Panc1 (cell line): Measurements from ENCODE around the gene IVNS1ABP. TPM values are rescaled to one million over a fixed set of nuclear protein-coding genes. Genes with fewer than 3 reads are reported as not detected.

ENCODE experiments used
- ATAC-seq: fragments of 200-7000 bp; cut with Tn5 transposase; 2 replicates; pipeline ENCODE4 v1.9.1; 2020; ENCODE audit warnings: mild to moderate bottlenecking, moderate library complexity
- BruUV-seq: library from RNA; stranded (reverse); fragments of 400-500 nt; replicated peaks from 2 replicates; lab custom pipeline; 2021; lab: Mats Ljungman, UMichigan
- CTCF ChIA-PET: fragments of 300-600 bp; sonication (Branson Sonifier 250); formaldehyde crosslinking; loops from one replicate; lab custom pipeline; 2022; ENCODE audit warnings: antibody characterized with exemption; lab: Charles Lee
- POLR2A ChIA-PET: fragments of 300-600 bp; sonication (Branson Sonifier 250); formaldehyde crosslinking; loops from one replicate; lab custom pipeline; 2022; ENCODE audit warnings: antibody characterized with exemption; lab: Charles Lee
- DNase-seq: peaks from one replicate; pipeline ENCODE4 v3.0.0-alpha.2; 2010; ENCODE audit warnings: low read depth, low spot score
- H3K27ac ChIP-seq: 2 replicates; pipeline ENCODE4 v1.5.1; 2011; ENCODE audit warnings: mild to moderate bottlenecking, low read length, inconsistent platforms
- H3K27me3 ChIP-seq: fragments of 200-500 bp; sonication (Bioruptor generic); 2 replicates; pipeline ENCODE4 v1.6.0; 2014; ENCODE audit warnings: low read length, inconsistent platforms; ENCODE audit not compliant: control insufficient read depth, insufficient read depth
- H3K36me3 ChIP-seq: fragments of 200-500 bp; sonication (Bioruptor generic); 2 replicates; pipeline ENCODE4 v1.5.1; 2014; ENCODE audit warnings: inconsistent platforms, mild to moderate bottlenecking, low read length, moderate library complexity; ENCODE audit not compliant: control insufficient read depth, insufficient read depth
- H3K4me1 ChIP-seq: 2 replicates; pipeline ENCODE4 v1.5.1; 2011; ENCODE audit warnings: inconsistent platforms, mild to moderate bottlenecking, low read length, moderate library complexity; ENCODE audit not compliant: control insufficient read depth, insufficient read depth
- H3K4me3 ChIP-seq, 2 experiments: 2 replicates each; pipeline ENCODE4 v1.5.1; 2011 to 2012; ENCODE audit warnings: low read depth in 2 of 2, low read length in 2 of 2, mild to moderate bottlenecking in 2 of 2, inconsistent platforms in 1 of 2, moderate library complexity in 1 of 2
- H3K9me3 ChIP-seq: fragments of 200-500 bp; sonication (Bioruptor generic); 2 replicates; pipeline ENCODE4 v1.5.1; 2014; ENCODE audit warnings: low read depth, mild to moderate bottlenecking, inconsistent platforms, low read length, moderate library complexity; ENCODE audit not compliant: control insufficient read depth, insufficient read depth
- POLR2AphosphoS5 ChIP-seq: IDR thresholded peaks from 2 replicates; pipeline ENCODE4 v1.6.1; 2012; ENCODE audit warnings: mild to moderate bottlenecking, low read depth, low read length, moderate library complexity
- SIN3A ChIP-seq: IDR thresholded peaks from 2 replicates; pipeline ENCODE4 v1.6.1; 2012; ENCODE audit warnings: low read depth, mild to moderate bottlenecking, low read length, moderate library complexity, borderline replicate concordance; ENCODE audit not compliant: insufficient read depth
- TCF7L2 ChIP-seq: IDR thresholded peaks from 2 replicates; pipeline ENCODE4 v1.6.1; 2011; ENCODE audit warnings: mild to moderate bottlenecking, low read depth, low read length, inconsistent platforms
- in situ Hi-C: cut with HindIII; loops from 2 replicates; pipeline ENCODE4 v1.10.0; 2016; ENCODE audit warnings: low sequenced_read_pairs, low pct_unique_long_range_greater_than_20kb
- intact Hi-C: fragments of 100-400 bp; cut with micrococcal nuclease; formaldehyde crosslinking; loops from one replicate; pipeline ENCODE4 v1.10.0; 2022; ENCODE audit not compliant: unreplicated experiment
- total RNA-seq: library from RNA; stranded (reverse); gene quantifications from one replicate; pipeline ENCODE4 v1.2.1, GENCODE V29; 2021; ENCODE audit not compliant: unreplicated experiment
- TF ChIP-seq, protein P1 (sequence below): fragments of 450-650 bp; IDR thresholded peaks from 2 replicates; pipeline ENCODE4 v1.5.1; 2017; ENCODE audit warnings: mild to moderate bottlenecking
- TF ChIP-seq, protein P2 (sequence below), 2 experiments: IDR thresholded peaks; 2 replicates each; pipeline ENCODE4 v1.6.1; 2011 to 2012; ENCODE audit warnings: low read depth in 2 of 2, control low read depth in 1 of 2, low read length in 1 of 2, mild to moderate bottlenecking in 1 of 2, moderate library complexity in 1 of 2; ENCODE audit not compliant: insufficient read depth in 1 of 2

IVNS1ABP gene
- total RNA-seq, 1 experiment from 2014 or later = 70.2 TPM

DNA sequence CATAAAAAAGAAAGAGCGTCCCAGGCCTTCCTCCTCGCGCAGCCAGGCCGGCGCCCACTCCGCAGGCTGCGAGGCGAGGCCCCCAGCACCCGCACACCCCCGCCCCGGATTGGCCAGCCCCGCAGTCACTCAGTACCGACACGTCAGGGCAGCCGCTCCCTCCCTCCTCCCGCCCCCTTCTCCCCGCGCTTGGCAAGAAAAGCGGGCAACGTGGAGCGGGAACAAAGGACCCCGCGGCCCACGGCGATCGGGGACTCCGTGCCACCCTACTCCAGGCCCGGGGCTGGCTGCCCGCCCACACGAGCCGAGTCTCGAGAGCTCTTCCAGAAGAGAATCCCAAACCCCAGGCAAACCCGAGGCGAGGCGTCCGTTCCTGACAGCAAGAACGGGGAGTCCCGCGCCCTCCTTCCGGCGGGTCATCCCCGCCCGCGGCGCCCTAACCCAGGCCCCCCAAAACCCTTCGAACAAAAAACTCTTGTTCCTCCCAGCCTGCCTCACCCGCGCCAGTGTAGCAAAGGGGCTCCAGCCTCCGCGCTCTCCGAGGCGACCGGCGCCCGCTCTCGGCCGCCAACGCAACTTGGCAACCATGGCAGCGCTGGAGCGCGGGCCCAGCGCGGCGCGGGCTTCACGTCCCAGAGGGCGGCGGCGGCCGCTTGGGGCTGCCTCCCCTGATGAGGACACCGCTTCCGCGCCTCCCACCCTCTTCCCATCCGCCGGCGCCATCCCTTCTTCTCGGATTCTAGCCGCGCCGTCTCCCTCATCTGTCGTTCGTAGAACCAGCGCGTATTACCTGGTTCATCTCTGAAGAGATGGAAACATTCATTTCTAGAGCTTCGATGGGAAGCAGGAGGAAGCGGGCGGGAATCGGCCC, 645 bp downstream of the IVNS1ABP start:
- ATAC-seq = peak; percentile 86
- H3K36me3 ChIP-seq = no peaks in the 10 kb centered on the region; the same call in 1 of the 2 replicates
- H3K27me3 ChIP-seq = no peaks in the 10 kb centered on the region
- intact Hi-C loops (loop anchor here (5.0 to 10.0 kb wide), 3 partner anchors 158 to 366 kb away; no protein-coding TSS in a partner anchor), in situ Hi-C loops (no loop called here)
- peak; percentile 68 for TF ChIP-seq SIN3A
- TF ChIP-seq, protein P1, sequence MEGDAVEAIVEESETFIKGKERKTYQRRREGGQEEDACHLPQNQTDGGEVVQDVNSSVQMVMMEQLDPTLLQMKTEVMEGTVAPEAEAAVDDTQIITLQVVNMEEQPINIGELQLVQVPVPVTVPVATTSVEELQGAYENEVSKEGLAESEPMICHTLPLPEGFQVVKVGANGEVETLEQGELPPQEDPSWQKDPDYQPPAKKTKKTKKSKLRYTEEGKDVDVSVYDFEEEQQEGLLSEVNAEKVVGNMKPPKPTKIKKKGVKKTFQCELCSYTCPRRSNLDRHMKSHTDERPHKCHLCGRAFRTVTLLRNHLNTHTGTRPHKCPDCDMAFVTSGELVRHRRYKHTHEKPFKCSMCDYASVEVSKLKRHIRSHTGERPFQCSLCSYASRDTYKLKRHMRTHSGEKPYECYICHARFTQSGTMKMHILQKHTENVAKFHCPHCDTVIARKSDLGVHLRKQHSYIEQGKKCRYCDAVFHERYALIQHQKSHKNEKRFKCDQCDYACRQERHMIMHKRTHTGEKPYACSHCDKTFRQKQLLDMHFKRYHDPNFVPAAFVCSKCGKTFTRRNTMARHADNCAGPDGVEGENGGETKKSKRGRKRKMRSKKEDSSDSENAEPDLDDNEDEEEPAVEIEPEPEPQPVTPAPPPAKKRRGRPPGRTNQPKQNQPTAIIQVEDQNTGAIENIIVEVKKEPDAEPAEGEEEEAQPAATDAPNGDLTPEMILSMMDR = no peak
- peak; percentile 40; the same call in 1 of the 2 replicates for TF ChIP-seq TCF7L2
- TF ChIP-seq POLR2AphosphoS5 = peak; percentile 42
- H3K27ac ChIP-seq = peak overlapping the region; percentile 92
- POLR2A ChIA-PET = interaction anchor here (0.6 to 1.0 kb wide), 5 partner anchors 21 to 509 kb away, joined by 3 to 12 read pairs (median 4); no protein-coding TSS in a partner anchor
- DNase-seq = peak; percentile 27
- H3K4me3 ChIP-seq = peak overlapping the region; percentile 86 to 97
- peaks cover 22% of the 10 kb centered on the region for H3K4me1 ChIP-seq
- CTCF ChIA-PET = interaction anchor here (0.7 kb wide), 1 partner anchor 354 kb away, joined by 3 read pairs; no protein-coding TSS in a partner anchor
- no TSS peak for BruUV-seq
- no peaks in the 10 kb centered on the region for H3K9me3 ChIP-seq

DNA sequence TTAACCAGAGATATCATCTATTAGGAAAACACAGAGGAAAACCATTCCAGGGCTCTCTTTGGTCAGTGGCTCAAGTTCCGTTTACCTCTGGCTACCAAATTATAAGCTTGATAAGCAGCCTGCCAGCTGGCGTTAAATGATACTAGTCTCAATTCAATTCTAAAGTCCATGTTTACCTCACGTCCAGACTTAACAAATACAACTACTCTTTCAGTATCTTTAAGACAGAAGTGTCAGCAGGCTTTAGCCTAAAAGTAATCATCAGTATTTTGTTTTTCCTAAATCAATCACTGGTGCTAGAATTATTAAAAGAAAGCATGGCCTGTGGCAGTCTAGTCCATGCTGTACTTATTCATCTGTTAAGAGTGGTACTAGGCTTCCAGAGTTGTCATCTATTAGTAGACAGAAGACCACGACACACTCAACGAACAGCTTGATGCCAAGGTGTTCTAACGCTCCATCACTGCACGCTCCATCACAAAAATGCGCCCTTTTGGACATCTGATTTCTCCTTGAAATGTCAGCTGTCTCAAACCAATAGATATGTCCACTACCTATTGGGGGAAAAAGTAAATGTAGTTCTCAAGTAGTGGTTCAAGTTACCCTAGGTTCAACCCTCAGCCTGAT, 1.5 kb downstream of the IVNS1ABP start:
- in situ Hi-C loops = no loop called here
- 0 out of 2 replicates have a peak, but pooled peaks have one; percentile 0 for ATAC-seq
- intact Hi-C loops = loop anchor here (5.0 to 10.0 kb wide), 3 partner anchors 159 to 367 kb away; no protein-coding TSS in a partner anchor
- DNase-seq = peak; percentile 22
- Histone ChIP-seq H3K9me3 (no peaks in the 10 kb centered on the region), H3K27me3 (no peaks in the 10 kb centered on the region), H3K36me3 (no peaks in the 10 kb centered on the region; the same call in 1 of the 2 replicates), H3K4me1 (peaks cover 22% of the 10 kb centered on the region), H3K27ac (peak overlapping the region; percentile 92), H3K4me3 (peak overlapping the region; percentile 86 to 97)
- no TSS peak for BruUV-seq
- ChIA-PET POLR2A (interaction anchor here (0.6 to 0.7 kb wide), 4 partner anchors 64 to 508 kb away, joined by 3 to 4 read pairs (median 4); no protein-coding TSS in a partner anchor), CTCF (no interaction called here)
- TF ChIP-seq, protein P2, sequence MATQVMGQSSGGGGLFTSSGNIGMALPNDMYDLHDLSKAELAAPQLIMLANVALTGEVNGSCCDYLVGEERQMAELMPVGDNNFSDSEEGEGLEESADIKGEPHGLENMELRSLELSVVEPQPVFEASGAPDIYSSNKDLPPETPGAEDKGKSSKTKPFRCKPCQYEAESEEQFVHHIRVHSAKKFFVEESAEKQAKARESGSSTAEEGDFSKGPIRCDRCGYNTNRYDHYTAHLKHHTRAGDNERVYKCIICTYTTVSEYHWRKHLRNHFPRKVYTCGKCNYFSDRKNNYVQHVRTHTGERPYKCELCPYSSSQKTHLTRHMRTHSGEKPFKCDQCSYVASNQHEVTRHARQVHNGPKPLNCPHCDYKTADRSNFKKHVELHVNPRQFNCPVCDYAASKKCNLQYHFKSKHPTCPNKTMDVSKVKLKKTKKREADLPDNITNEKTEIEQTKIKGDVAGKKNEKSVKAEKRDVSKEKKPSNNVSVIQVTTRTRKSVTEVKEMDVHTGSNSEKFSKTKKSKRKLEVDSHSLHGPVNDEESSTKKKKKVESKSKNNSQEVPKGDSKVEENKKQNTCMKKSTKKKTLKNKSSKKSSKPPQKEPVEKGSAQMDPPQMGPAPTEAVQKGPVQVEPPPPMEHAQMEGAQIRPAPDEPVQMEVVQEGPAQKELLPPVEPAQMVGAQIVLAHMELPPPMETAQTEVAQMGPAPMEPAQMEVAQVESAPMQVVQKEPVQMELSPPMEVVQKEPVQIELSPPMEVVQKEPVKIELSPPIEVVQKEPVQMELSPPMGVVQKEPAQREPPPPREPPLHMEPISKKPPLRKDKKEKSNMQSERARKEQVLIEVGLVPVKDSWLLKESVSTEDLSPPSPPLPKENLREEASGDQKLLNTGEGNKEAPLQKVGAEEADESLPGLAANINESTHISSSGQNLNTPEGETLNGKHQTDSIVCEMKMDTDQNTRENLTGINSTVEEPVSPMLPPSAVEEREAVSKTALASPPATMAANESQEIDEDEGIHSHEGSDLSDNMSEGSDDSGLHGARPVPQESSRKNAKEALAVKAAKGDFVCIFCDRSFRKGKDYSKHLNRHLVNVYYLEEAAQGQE (IDR thresholded peaks at IDR 0.05; ENCODE audit: insufficient read depth in 1 of 2, low read depth in 2 of 2, low read length in 1 of 2) = no peak
- TF ChIP-seq, protein P1 = no peak
- TF ChIP-seq SIN3A (no peak), TCF7L2 (no peak), POLR2AphosphoS5 (no peak)
